ENCODE results near the gene ZNF266. TPM values are rescaled to one million over a fixed set of nuclear protein-coding genes. Genes with fewer than 3 reads are reported as not detected.

The ZNF266 gene
- total RNA-seq, 3 donors from 2014 or later (not counting 1 experiment from before 2014, with no cell fraction given), result 89.9 to 108 (median 104) TPM

DNA sequence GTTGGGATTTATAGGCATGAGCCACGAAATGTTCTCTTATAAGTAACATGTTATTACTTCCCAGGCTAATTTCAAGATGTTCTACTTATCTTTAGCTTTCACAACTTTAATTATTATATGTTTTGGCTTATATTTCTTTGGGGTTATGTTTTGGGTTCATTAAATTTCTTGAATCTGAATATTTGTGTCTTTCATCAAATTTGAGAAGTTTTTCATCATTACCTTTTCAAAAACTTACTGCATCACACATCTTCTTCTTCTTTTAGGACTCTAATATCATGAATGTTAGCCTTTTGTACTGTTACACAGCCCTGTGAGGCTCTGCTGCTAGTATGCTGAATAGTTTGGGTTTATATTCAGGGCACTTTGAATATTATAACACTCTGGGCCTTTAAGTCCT is 9.7 kb upstream of the ZNF266 start:
- no peak overlapping the region for H3K27ac Mint-ChIP-seq
- Histone ChIP-seq H3K36me3 (ENCODE audit: control insufficient read depth, insufficient read depth, low read length) (no peaks in the 10 kb centered on the region), H3K9me3 (ENCODE audit: control insufficient read depth, insufficient read depth, low read length) (peaks cover 48% of the 10 kb centered on the region), H3K4me1 (ENCODE audit: control insufficient read depth, insufficient read depth, low read length) (no peaks in the 10 kb centered on the region), H3K27me3 (ENCODE audit: control insufficient read depth, insufficient read depth, low read length) (no peaks in the 10 kb centered on the region), H3K4me3 (ENCODE audit: low read length) (no peak overlapping the region), H3K27ac (ENCODE audit: low read length) (no peak overlapping the region)
- H3K36me3 Mint-ChIP-seq, result peaks cover 27% of the 10 kb centered on the region
- no peaks in the 10 kb centered on the region for H3K27me3 Mint-ChIP-seq (ENCODE audit: low read depth in 2 of 2)
- TF ChIP-seq, protein P1, sequence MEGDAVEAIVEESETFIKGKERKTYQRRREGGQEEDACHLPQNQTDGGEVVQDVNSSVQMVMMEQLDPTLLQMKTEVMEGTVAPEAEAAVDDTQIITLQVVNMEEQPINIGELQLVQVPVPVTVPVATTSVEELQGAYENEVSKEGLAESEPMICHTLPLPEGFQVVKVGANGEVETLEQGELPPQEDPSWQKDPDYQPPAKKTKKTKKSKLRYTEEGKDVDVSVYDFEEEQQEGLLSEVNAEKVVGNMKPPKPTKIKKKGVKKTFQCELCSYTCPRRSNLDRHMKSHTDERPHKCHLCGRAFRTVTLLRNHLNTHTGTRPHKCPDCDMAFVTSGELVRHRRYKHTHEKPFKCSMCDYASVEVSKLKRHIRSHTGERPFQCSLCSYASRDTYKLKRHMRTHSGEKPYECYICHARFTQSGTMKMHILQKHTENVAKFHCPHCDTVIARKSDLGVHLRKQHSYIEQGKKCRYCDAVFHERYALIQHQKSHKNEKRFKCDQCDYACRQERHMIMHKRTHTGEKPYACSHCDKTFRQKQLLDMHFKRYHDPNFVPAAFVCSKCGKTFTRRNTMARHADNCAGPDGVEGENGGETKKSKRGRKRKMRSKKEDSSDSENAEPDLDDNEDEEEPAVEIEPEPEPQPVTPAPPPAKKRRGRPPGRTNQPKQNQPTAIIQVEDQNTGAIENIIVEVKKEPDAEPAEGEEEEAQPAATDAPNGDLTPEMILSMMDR (IDR thresholded peaks at IDR 0.05), result no peak
- DNase-seq (no peak), ATAC-seq (no peak)
- no peak overlapping the region for H3K4me3 Mint-ChIP-seq
- WGBS (ENCODE audit: insufficient coverage), result no CpG with 5 or more reads among the region's 1 CpG
- H3K9me3 Mint-ChIP-seq, result peaks cover 5 to 21% of the 10 kb centered on the region in 2 donors
- intact Hi-C loops (cut with micrococcal nuclease), result no loop called here
- H3K4me1 Mint-ChIP-seq, result peaks cover 0 to under 1% of the 10 kb centered on the region in 2 donors

DNA sequence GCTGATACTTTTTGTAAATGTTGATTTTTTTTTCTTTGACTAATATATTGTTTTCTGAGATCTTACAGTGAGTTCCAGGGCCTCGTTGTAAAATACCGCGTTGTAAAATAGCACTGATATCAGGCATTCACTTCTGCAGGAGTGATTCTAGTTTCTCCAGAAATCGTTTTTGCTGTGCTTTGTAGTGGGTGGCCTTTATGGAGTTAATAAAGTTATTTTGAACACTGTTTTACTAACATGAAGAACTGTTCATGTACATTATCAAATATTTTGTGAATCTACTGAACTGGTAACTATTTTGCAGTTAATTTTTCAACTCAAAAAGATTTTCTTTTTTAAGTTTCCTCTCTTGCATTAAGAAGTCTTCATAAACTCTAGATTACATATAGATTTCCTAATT is 985 bp upstream of the ZNF266 start:
- no peaks in the 10 kb centered on the region for H3K9me3 Mint-ChIP-seq
- TF ChIP-seq, protein P1 (IDR thresholded peaks at IDR 0.05), result no peak
- DNase-seq (no peak), ATAC-seq (no peak)
- H3K36me3 ChIP-seq (ENCODE audit: control insufficient read depth, insufficient read depth, low read length), result peaks cover 15% of the 10 kb centered on the region
- no peaks in the 10 kb centered on the region for H3K27me3 Mint-ChIP-seq (ENCODE audit: low read depth in 2 of 2)
- peaks cover 14% of the 10 kb centered on the region for H3K4me1 ChIP-seq (ENCODE audit: control insufficient read depth, insufficient read depth, low read length)
- no peak overlapping the region for H3K4me3 ChIP-seq (ENCODE audit: low read length)
- peaks cover 5% of the 10 kb centered on the region for H3K36me3 Mint-ChIP-seq
- peak overlapping the region; percentile 91 for H3K27ac ChIP-seq (ENCODE audit: low read length)
- H3K9me3 ChIP-seq (ENCODE audit: control insufficient read depth, insufficient read depth, low read length), result no peaks in the 10 kb centered on the region
- H3K27ac Mint-ChIP-seq, result peak overlapping the region; percentile 97
- peak overlapping the region; percentile 98 for H3K4me3 Mint-ChIP-seq
- no peaks in the 10 kb centered on the region for H3K27me3 ChIP-seq (ENCODE audit: control insufficient read depth, insufficient read depth, low read length)
- H3K4me1 Mint-ChIP-seq, result peaks cover 45 to 52% of the 10 kb centered on the region in 2 donors
- intact Hi-C loops (cut with micrococcal nuclease), result loop anchor here (10.0 kb wide), 2 partner anchors 292 to 358 kb away; partner anchors contain the start of gene ZNF317
- 92% methylated on average over 4 of the region's 4 CpGs for WGBS (ENCODE audit: insufficient coverage)

DNA sequence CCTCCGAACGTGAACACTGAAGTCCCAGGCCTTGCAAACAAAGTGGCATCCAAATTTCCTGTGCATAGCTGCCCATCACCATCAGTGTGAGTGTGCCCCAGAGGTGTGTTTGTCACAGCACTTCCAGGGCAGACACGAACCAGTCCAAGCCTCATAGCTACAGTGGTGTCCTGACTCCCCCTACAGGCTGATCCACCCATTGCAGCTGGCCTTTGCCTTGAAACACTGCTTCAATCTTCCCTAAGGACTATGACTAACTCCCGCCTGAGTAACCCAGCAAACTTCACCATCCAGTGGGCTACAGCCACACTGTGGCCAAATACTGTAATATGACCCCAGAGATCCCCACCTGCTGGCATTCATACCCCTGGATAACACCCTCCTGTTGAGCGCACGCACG is 3.9 kb downstream of the ZNF266 start:
- DNase-seq (peak; percentile 34 to 70), ATAC-seq (peak in 1 of 3 donors; percentile 22)
- no peaks in the 10 kb centered on the region for H3K27me3 Mint-ChIP-seq (ENCODE audit: low read depth in 2 of 2)
- Histone ChIP-seq H3K9me3 (ENCODE audit: control insufficient read depth, insufficient read depth, low read length) (no peaks in the 10 kb centered on the region), H3K4me3 (ENCODE audit: low read length) (no peak overlapping the region), H3K4me1 (ENCODE audit: control insufficient read depth, insufficient read depth, low read length) (peaks cover 14% of the 10 kb centered on the region), H3K27ac (ENCODE audit: low read length) (no peak overlapping the region), H3K36me3 (ENCODE audit: control insufficient read depth, insufficient read depth, low read length) (peaks cover 35% of the 10 kb centered on the region), H3K27me3 (ENCODE audit: control insufficient read depth, insufficient read depth, low read length) (no peaks in the 10 kb centered on the region)
- H3K4me3 Mint-ChIP-seq, result no peak overlapping the region
- intact Hi-C loops (cut with micrococcal nuclease), result loop anchor here (10.0 kb wide), 2 partner anchors 287 to 363 kb away; partner anchors contain the start of gene ZNF317
- peak overlapping the region; percentile 2 to 59 for H3K27ac Mint-ChIP-seq
- 96% methylated on average over 7 of the region's 7 CpGs for WGBS (ENCODE audit: insufficient coverage)
- H3K4me1 Mint-ChIP-seq, result peaks cover 67 to 68% of the 10 kb centered on the region in 2 donors
- TF ChIP-seq, protein P1 (IDR thresholded peaks at IDR 0.05), result peak; percentile 41
- H3K36me3 Mint-ChIP-seq, result peaks cover 7% of the 10 kb centered on the region
- H3K9me3 Mint-ChIP-seq, result no peaks in the 10 kb centered on the region

DNA sequence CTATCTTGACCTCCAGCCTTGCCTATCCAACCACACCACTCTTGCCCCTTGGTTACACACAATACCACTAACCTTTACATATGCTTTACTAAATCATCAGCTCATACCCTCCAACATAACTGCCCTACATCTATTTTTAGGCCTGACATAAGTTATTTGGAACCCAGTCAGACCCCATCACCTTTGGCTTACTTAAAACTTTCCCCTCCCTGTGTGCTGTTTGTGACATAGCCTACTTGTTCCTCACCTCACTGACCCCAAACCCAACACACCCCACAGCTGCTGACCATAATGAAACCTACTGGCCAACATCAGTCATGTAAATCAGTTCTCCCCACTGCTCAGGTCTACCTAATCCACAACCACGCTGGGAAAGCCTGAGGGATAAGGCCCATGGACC is 4.9 kb downstream of the ZNF266 start:
- Histone ChIP-seq H3K9me3 (ENCODE audit: control insufficient read depth, insufficient read depth, low read length) (no peaks in the 10 kb centered on the region), H3K27ac (ENCODE audit: low read length) (no peak overlapping the region), H3K4me1 (ENCODE audit: control insufficient read depth, insufficient read depth, low read length) (peaks cover 6% of the 10 kb centered on the region), H3K4me3 (ENCODE audit: low read length) (no peak overlapping the region), H3K36me3 (ENCODE audit: control insufficient read depth, insufficient read depth, low read length) (peaks cover 43% of the 10 kb centered on the region), H3K27me3 (ENCODE audit: control insufficient read depth, insufficient read depth, low read length) (no peaks in the 10 kb centered on the region)
- H3K4me3 Mint-ChIP-seq, result no peak overlapping the region
- 100% methylated on average over 1 of the region's 1 CpG for WGBS (ENCODE audit: insufficient coverage)
- no peaks in the 10 kb centered on the region for H3K9me3 Mint-ChIP-seq
- ATAC-seq (no peak), DNase-seq (no peak)
- H3K36me3 Mint-ChIP-seq, result peaks cover 7% of the 10 kb centered on the region
- H3K27ac Mint-ChIP-seq, result peak overlapping the region; percentile 2 to 59
- H3K4me1 Mint-ChIP-seq, result peaks cover 56 to 58% of the 10 kb centered on the region in 2 donors
- H3K27me3 Mint-ChIP-seq (ENCODE audit: low read depth in 2 of 2), result no peaks in the 10 kb centered on the region
- TF ChIP-seq, protein P1 (IDR thresholded peaks at IDR 0.05), result no peak
- intact Hi-C loops (cut with micrococcal nuclease), result loop anchor here (10.0 kb wide), 2 partner anchors 286 to 364 kb away; partner anchors contain the start of gene ZNF317
